Ovary (tissue), 9 donors: Measurements from ENCODE around the gene CSNK1G2. TPM values are rescaled to one million over a fixed set of nuclear protein-coding genes. Genes with fewer than 3 reads are reported as not detected.

ENCODE experiments used
- DNase-seq, 5 donors: peaks; one replicate each; pipeline ENCODE4 v3.0.0-alpha.2; 2019 to 2020
- H3K27ac ChIP-seq, 2 donors: fragments of 200-600 bp; one replicate each; pipeline versions ENCODE4 v1.5.1 to v1.8.0; 2019 to 2022
- H3K27me3 ChIP-seq: fragments of 200-600 bp; one replicate; pipeline ENCODE4 v1.8.0; 2022
- H3K36me3 ChIP-seq: fragments of 200-600 bp; sonication (generic); one replicate; pipeline ENCODE4 v1.5.1; 2019
- H3K4me1 ChIP-seq: one replicate; pipeline ENCODE4 v1.8.1; 2013; ENCODE audit warnings: mild to moderate bottlenecking, moderate library complexity; ENCODE audit not compliant: insufficient read depth
- H3K4me3 ChIP-seq: fragments of 200-600 bp; sonication (generic); one replicate; pipeline ENCODE4 v1.5.1; 2017
- H3K9me3 ChIP-seq, 2 donors: fragments of 200-600 bp in 1 of 2; sonication (generic) in 1 of 2; one replicate each; pipeline versions ENCODE4 v1.5.1 to v1.8.1; 2013 to 2019; ENCODE audit warnings: mild to moderate bottlenecking in 1 of 2, moderate library complexity in 1 of 2
- CTCF ChIP-seq, 3 donors: fragments of 450-650 bp in 2 of 3; fragments of 200-600 bp in 1 of 3; IDR thresholded peaks; one replicate each; pipeline versions ENCODE4 v1.5.1 to v1.8.0; 2016 to 2022; ENCODE audit warnings: antibody characterized with exemption in 3 of 3, mild to moderate bottlenecking in 1 of 3
- EP300 ChIP-seq: sonication (generic); formaldehyde crosslinking; IDR thresholded peaks from one replicate; pipeline ENCODE4 v1.6.1; 2017; ENCODE audit warnings: antibody characterized with exemption
- POLR2A ChIP-seq: fragments of 450-650 bp; IDR thresholded peaks from one replicate; pipeline ENCODE4 v1.6.1; 2017; ENCODE audit warnings: antibody characterized with exemption, mild to moderate bottlenecking, moderate library complexity
- WGBS, 3 donors: extraction: QIAGEN DNeasy Blood & Tissue Kit in 1 of 3; methylation state at CpG; one replicate each; pipeline versions ENCODE4 v1.1.5 to v1.1.7; 2013 to 2017; 5-methylcytosine and 5-hydroxymethylcytosine counted together
- intact Hi-C, 4 donors: fragments of 100-400 bp; cut with DNase I; formaldehyde crosslinking; loops; one replicate each; pipeline versions ENCODE4 v1.11.0 to v1.15.1; 2022 to 2023
- polyA plus RNA-seq, 2 donors: library from polyadenylated mRNA; stranded (reverse); fragments of 200-250 nt in 1 of 2; fragments of 350-450 nt in 1 of 2; fragmentation: Illumina TruSeq in 1 of 2; extraction: RNeasy Lipid Tissue Mini Kit (QIAGEN cat#74804) in 1 of 2; gene quantifications; one replicate each; pipeline ENCODE4 v1.2.3, GENCODE V29; 2013 to 2014
- total RNA-seq, 7 donors: library from RNA; depleted of rRNA in 2 of 7; stranded (reverse); fragments of >200 nt in 2 of 7; fragmentation: NEBNext Ultra II Directional in 3 of 7; extraction: Animal tissue kit (Norgen Biotek cat#: 25700) in 3 of 7; gene quantifications; one replicate each; pipeline versions ENCODE4 v1.1.0 to v1.2.4, GENCODE V29; 2016 to 2023
- donor health status: DM: no; HTN: no; CAD: no; lungs with moderate emphysema.
- donor health status: DM: no; HTN: no; CAD: no.
- donor health status: Bipolar disorder and iron deficiency.
- donor health status: DM: yes; HTN: yes; CAD: no.
- donor health status: DM: no; HTN: no; CAD: no.
- donor health status: DM: yes; HTN: yes; CAD: no.

CSNK1G2 gene
- total and polyA plus RNA-seq, 9 donors: 5.9 to 65.4 (median 50.3) TPM

GRCh38 chr19:1925544-1925943 lies 15.4 kb upstream of the CSNK1G2 start:
- DNase-seq: no peak
- Histone ChIP-seq H3K9me3 (no peaks in the 10 kb centered on the region), H3K27ac (no peak overlapping the region), H3K4me3 (no peak overlapping the region), H3K27me3 (no peaks in the 10 kb centered on the region), H3K4me1 (peaks cover 11% of the 10 kb centered on the region), H3K36me3 (no peaks in the 10 kb centered on the region)
- 80 to 86% (median 81%) methylated on average over 16 of the region's 16 CpGs for WGBS, 3 donors
- TF ChIP-seq CTCF (IDR thresholded peaks at IDR 0.05) (no peak), EP300 (no peak), POLR2A (no peak)
- intact Hi-C loops: loop anchor here in 2 of 4 donors (5.0 kb wide), 2 partner anchors 147 to 997 kb away; no protein-coding TSS in a partner anchor

GRCh38 chr19:1929021-1929742 lies 11.8 kb upstream of the CSNK1G2 start:
- Histone ChIP-seq H3K4me1 (peaks cover 11% of the 10 kb centered on the region), H3K9me3 (no peaks in the 10 kb centered on the region), H3K27me3 (no peaks in the 10 kb centered on the region), H3K36me3 (no peaks in the 10 kb centered on the region), H3K27ac (no peak overlapping the region), H3K4me3 (peak overlapping the region; percentile 12)
- intact Hi-C loops: loop anchor here in 2 of 4 donors (5.0 kb wide), 2 partner anchors 143 to 993 kb away; no protein-coding TSS in a partner anchor
- TF ChIP-seq CTCF (IDR thresholded peaks at IDR 0.05): peak; percentile 78 to 85 (median 83)
- TF ChIP-seq POLR2A: no peak
- peak; percentile 63 to 85 (median 79) for DNase-seq
- WGBS, 3 donors: 9 to 17% (median 13%) methylated on average over 41 to 42 of the region's 42 CpGs

- Histone ChIP-seq H3K36me3 (no peaks in the 10 kb centered on the region), H3K4me1 (peaks cover 11% of the 10 kb centered on the region), H3K9me3 (no peaks in the 10 kb centered on the region), H3K4me3 (no peak overlapping the region), H3K27ac (no peak overlapping the region), H3K27me3 (no peaks in the 10 kb centered on the region)
- 69 to 86% (median 73%) methylated on average over 1 of the region's 1 CpG for WGBS, 3 donors
- no peak for TF ChIP-seq CTCF (IDR thresholded peaks at IDR 0.05)
- TF ChIP-seq EP300: no peak
- no peak for TF ChIP-seq POLR2A
- intact Hi-C loops: loop anchor here in 2 of 4 donors (10.0 kb wide), 2 partner anchors 133 to 143 kb away; no protein-coding TSS in a partner anchor
- no peak for DNase-seq
These were observed 9.5 kb upstream of the CSNK1G2 start for GRCh38 chr19:1931445-1931844.

- no peaks in the 10 kb centered on the region for H3K9me3 ChIP-seq
- DNase-seq: no peak
- no peak overlapping the region for H3K27ac ChIP-seq
- H3K4me1 ChIP-seq: peaks cover 11% of the 10 kb centered on the region
- no peaks in the 10 kb centered on the region for H3K27me3 ChIP-seq
- WGBS, 3 donors: 77 to 92% (median 83%) methylated on average over 8 of the region's 8 CpGs
- intact Hi-C loops: loop anchor here in 2 of 4 donors (10.0 kb wide), 2 partner anchors 132 to 142 kb away; no protein-coding TSS in a partner anchor
- no peak overlapping the region for H3K4me3 ChIP-seq
- TF ChIP-seq EP300 (no peak), POLR2A (no peak), CTCF (IDR thresholded peaks at IDR 0.05) (no peak)
- H3K36me3 ChIP-seq: no peaks in the 10 kb centered on the region
These were observed 8.6 kb upstream of the CSNK1G2 start for GRCh38 chr19:1932395-1932794.
